Caki2 (cell line): ENCODE measurements around the gene AGGF1. TPM values are rescaled to one million over a fixed set of nuclear protein-coding genes. Genes with fewer than 3 reads are reported as not detected.

ENCODE experiments used
- DNase-seq: peaks from one replicate; pipeline ENCODE4 v3.0.0-alpha.2; 2015; ENCODE audit warnings: low read depth
- in situ Hi-C: cut with HindIII; loops from 2 replicates; pipeline ENCODE4 v1.10.0; 2016; ENCODE audit warnings: low sequenced_read_pairs, low pct_unique_long_range_greater_than_20kb, mixed read lengths
- total RNA-seq: library from RNA; depleted of rRNA; stranded (reverse); fragments of >200 nt; shearing (Covaris generic); gene quantifications from 2 replicates; pipeline ENCODE4 v1.2.3, GENCODE V29; 2014; ENCODE audit warnings: low replicate concordance

The AGGF1 gene
- total RNA-seq, 1 experiment from 2014 or later, result 18.3 TPM

DNA sequence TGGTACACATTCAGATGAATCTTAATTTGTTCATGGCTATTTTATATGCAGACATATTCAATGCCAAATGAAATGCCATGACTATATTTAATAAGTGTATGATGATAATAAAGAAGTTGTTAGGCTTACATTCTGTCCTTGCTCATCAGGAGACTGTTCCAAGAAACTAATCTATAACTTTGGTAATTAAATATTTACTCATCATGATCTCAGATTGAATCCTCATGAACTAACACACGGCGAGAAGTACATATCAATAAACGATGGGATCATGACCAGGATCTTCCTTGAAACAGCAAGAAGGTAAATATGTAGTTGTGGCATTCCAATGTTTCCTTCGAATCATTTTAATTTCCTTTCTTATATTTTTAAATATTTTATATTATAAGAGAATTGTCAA lies 12.5 kb upstream of the AGGF1 start:
- in situ Hi-C loops, result no loop called here
- no peak for DNase-seq

DNA sequence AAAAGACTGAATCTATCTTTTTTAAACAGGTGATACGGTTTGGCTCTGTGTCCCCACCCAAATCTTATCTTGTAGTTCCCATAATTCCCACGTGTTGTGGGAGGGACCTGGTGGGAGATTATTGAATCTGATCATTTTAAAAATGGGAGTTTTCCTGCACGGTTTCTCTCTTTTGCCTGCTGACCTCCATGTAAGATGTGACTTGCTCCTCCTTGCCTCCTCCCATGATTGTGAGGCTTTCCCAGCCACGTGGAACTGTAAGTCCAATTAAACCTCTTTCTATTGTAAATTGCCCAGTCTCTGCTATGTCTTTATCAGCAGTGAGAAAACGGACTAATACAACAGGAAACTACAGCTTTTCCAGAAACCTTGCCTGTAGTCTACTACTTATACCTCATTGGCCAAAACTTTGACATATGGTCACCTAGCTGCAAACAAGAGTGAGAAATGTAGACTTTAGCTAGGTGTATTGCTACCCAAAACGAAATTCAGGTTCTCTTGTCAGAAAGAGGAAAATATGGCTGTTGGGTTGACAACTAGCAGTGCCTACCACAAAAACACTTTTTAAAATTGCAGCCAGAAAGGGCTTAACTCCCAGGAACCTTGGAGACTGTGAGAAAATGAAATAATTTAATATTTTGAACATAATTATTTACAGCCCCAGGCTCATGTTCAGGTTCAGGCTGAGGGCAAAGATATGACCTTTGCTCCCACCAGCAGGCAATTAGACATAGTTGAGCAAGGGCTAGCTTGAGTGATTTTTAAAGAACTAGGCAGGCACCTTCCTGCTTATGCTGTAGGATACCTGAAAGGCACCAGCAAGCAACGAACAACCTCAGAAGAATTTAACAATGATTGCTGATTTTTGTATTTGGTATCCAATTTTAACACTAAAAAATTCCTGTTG lies 7.4 kb upstream of the AGGF1 start:
- in situ Hi-C loops, result no loop called here
- DNase-seq, result no peak

DNA sequence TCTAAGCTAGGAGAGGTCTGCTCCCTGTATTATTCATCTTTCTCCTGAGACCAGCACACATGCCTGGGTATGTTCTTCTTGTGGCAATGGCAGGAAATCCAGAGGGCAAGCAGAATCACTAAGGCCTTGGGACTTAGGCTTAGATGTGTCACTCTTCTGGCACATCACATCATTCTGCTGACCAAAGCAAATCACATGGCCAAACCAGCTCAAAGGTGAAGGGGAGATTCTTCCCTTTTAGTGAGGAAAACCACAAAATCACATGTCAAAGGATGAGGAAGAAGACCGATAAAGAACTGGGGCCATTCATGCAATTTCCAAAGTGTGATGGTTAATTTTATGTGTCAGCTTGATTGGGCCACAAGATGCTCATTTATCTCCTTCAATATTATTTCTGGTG lies 5.7 kb upstream of the AGGF1 start:
- no peak for DNase-seq
- in situ Hi-C loops, result no loop called here

DNA sequence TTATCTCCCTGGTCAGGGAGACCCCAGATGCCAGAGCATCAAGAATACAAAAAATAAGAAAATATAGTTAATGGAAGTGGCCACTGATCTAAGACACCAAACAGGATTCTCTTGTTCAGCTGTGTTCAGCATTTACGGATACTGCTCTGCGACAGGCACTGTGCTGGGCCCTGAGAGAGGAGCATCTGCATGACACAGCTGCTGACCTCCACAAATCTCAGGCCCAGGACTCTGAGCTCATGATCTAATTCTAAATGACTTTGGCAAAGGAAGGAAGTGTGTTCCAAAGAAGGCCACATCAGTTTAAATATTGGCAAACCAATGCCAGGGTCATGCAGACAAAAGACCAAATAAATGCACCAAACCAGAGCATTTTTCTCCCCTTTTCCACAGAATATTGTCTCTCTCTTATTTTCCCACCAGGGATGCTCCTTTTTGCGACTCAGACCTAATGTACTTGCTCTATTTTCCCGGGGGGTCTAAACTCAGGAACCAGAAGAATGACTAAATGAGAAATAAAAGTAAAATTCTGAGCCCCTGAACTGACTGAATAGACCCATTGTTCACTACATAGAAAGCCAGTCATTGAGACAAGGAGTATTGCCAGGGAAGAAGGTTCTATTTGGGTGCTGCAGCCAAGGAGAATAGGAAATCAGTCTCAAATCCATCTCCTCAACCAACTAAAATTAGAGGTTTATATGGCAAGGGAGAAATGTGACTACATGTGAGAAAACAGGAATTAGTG lies 1.4 kb upstream of the AGGF1 start:
- DNase-seq, result no peak
- in situ Hi-C loops, result no loop called here

DNA sequence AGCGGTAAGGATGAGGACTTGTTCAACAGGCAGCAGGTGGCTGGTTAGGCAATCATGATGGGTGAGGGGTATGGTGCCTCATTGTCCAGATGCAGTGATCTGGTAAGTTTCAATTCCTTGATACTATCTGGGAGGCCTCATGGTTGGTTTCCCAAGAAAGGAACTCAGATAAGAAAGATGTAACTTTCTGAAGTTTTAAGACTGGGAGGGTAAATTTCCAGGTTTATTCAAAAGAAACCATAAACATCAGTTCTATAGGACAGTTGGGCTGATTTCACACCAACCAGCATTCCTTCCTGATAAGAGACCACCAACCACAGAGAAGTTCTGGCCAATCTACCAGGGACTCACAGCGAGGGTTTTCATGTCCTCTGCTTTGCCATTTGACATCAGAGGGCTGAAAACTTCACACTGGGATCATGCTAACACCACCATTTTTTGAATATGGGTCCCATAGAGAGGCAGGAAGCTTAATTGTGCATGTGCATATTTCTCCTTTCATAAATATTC lies 773 bp upstream of the AGGF1 start:
- in situ Hi-C loops, result no loop called here
- peak; percentile 9 for DNase-seq

DNA sequence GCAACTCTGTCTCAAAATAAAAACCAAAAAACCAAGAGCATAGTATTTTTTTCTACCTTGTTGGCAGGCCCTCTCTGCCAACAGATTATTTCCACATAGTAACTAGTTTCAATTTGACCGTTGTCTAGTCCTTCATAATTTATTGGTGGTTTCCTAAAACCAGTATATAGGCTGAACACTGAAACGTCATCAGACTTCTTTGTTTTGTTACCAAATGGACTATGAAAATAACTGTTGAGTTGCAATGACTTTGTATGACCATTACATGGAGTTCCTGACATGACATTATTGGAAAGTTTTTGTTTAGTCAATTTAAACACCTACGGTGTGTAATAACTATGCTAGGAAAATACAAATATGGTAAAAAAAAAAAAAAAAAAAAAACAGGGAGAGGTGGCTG lies 1.7 kb downstream of the AGGF1 start:
- in situ Hi-C loops, result no loop called here
- peak; percentile 1 for DNase-seq

DNA sequence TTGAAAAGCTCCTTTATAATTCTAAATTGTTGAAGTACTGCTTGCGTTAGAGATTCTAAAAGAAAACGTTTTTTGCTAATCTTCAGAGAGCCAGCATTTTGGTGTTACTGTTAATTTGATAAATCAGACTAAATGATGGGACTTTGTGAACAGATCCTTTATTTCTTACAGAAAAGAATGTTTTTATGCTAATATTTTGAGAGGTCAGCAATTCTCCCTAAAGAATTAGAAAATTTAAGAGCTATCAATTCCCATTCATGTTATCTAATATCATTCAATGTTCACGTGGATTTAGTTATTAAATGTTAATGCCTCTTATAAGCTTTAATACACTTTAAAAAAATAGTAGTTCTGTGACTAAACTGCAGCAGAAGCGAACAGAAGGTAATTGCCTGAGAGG lies 2.4 kb downstream of the AGGF1 start:
- no peak for DNase-seq
- in situ Hi-C loops, result no loop called here

DNA sequence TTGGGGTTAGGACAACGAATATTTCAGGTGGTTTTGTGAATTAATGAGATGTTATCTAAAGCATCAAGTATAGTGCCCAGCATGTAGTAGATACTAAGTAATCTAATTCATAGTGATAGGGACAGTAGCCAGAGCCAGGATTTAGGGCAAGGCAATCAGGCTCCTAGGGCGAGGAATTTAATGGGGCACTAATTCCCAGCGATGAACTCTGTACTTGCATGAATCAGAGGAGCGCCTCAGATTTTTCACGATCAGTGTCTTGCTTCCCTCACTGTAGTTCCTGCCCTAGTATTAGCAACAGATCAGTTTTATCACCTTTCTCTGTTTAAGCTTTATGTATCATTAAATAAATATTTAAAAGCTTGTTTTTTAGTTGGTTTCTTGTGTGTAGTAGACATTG lies 3.1 kb downstream of the AGGF1 start:
- no peak for DNase-seq
- in situ Hi-C loops, result no loop called here

DNA sequence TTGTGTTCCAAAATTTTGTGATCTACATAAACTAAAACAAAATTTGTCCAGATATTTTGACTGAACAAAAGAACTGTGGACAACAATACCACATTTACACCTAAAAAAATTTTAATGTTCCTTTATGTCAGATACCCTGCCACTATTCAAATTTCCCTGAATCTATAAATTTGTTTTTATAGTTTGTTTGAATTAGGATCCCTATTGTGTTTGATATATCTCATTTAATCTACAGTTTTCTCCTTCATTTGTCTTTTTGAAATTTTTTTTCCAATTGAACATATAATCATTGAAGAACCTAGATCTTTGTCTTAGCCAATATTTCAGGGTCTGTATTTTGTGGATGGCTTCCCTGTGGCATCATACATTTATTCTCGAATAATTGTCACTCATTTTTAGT lies 5.7 kb downstream of the AGGF1 start:
- in situ Hi-C loops, result no loop called here
- DNase-seq, result no peak

DNA sequence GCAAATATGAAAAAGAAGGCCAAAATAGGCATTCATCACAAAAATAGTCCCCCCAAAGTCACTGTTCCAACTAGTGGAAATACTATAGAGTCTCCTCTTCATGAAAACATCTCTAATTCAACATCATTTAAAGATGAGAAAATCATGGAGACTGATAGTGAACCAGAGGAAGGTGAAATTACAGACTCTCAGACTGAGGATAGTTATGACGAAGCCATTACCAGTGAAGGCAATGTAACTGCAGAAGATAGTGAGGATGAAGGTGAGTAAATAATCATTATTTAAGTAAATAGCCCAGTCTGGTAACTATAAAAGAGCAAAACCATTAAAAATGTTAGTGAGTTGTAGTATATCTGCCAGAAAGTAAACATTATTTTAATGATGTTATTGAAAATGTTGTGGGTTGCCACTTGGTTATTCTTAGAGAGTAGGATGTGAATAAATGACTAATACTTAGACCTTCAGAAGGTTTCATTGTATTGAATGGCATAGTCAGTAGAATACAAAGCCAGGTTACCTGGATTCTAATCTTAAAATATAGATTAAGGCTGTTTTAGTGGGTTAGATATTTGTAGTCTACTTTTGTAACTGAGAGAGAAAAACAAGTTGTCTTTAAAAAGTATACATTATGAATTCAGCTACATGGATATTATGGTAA lies 16.3 kb downstream of the AGGF1 start:
- in situ Hi-C loops, result no loop called here

DNA sequence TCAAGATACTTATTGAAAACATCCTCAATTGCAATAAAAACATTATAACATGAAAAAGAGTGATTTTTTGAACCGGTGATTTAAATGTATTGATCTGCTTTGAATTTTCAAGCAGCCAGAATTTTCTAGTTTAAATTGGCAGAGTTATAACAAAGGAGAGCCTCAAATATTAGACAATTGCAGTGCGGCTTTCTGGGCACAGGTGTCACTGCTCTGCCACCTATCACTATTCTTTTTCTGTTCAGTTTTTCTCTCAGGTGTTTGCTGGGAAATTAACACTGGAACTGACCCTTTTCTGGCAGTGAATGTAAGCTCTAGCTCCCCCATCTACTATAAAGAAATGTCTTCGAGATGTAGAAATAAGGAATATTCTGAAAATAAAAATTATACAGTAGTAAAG lies 33.8 kb downstream of the AGGF1 start:
- in situ Hi-C loops, result no loop called here
- no peak for DNase-seq

More for the DNA sequence above, 16.3 kb downstream of the AGGF1 start:
- DNase-seq, result no peak

DNA sequence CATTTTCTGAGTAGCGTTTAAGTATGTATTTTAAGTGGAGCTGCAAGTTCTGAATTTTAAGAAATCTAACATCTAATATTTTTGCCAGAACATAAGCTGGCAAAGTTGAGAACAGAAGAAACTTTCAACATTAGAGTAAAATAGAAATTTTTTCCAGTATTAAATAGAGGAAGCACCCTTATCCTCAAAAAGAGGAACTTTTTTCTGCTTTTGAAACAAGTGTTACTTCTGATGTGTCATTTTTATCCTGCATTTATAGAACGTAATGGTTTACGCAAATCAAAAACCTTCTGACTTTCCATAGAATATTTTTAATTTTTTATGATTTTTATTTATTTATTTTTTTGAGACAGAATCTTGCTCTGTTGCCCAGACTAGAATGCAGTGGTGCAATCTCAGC lies 35.1 kb downstream of the AGGF1 start:
- no peak for DNase-seq
- in situ Hi-C loops, result no loop called here

DNA sequence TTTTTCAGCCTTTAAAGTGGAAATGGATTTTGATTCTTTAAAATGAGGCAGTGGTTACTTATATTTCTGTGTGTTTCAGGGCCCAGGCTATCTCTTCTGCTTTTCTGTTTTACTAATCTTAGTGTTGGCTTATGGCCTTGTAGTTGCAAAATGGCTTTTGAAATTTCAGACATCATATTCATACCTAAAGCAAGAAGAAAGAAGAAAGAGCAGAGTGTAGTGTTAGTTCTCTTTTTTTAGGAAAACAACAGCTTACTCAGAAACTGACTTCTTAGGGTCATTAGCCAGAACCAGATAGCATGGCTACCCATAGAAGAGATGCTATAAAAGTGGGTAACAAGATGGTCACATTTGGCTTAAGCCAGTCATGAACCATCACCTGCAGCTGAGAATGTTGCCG lies 36.0 kb downstream of the AGGF1 start:
- DNase-seq, result no peak
- in situ Hi-C loops, result no loop called here

DNA sequence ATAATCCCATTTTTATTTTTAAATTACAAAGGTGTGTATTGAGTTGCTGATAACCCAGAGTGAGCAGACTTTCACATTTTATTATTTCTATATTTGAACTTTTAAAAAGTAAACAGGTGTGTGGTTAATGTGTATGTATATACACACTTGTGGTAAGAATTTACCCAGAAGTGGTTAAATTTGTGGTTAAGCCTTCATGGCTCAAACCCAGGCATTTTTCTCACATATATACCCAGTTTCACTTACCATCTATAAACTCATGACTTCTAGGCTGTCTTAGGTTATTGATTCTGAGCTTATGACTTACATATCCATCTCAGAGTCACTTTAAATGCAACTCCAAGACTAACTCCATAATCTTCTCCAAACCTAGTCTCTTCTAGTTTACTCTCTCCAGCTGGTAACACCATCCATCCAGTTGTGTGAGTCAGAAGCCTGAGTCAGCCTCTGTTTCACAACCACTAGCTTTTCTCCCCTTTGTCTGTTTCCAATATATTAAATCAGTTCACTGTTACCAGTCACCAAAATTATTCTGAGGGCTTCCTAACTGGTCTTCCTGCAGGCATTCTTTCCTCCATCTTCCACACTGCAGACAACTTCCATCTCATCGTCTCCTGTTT lies 36.7 kb downstream of the AGGF1 start:
- no peak for DNase-seq
- in situ Hi-C loops, result no loop called here

DNA sequence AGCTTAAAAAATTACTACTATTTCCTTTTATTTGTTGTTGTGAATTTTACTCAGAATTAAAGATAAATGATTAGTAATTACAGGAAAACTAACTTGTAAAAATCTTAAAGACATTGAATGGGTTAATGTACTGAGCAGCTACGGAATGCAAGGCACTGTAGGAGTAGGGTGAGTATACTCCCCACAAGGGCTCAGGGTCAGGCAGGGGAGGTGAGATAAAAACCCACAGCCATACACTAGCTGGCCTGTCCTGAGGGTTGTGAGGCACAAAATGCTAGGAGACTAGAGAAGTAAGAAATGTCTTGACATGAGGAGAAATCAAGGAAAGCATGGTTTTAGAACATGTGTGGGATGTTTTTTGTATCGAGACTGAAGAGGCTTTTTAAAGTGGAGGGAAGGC lies 43.5 kb downstream of the AGGF1 start:
- in situ Hi-C loops, result no loop called here
- DNase-seq, result no peak

DNA sequence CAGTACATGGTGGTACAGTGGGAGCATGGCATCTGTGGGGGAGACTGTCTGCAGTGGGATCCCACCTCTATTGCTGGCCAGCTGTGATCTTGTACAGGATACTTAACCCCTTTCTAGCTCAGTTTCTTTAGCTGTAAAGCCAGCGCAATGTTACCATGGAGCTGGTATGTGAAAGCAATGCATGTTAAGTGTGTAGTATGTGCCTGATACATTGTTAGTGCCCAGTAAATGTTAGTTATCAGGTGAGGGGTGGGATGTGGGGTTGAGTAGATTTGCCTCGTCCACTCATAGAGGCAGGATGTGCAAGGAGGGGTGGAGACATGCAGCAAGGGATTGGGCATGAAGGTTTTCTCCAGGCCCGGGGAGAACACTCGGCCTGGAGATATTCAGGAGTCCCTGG lies 44.5 kb downstream of the AGGF1 start:
- DNase-seq, result no peak
- in situ Hi-C loops, result no loop called here

DNA sequence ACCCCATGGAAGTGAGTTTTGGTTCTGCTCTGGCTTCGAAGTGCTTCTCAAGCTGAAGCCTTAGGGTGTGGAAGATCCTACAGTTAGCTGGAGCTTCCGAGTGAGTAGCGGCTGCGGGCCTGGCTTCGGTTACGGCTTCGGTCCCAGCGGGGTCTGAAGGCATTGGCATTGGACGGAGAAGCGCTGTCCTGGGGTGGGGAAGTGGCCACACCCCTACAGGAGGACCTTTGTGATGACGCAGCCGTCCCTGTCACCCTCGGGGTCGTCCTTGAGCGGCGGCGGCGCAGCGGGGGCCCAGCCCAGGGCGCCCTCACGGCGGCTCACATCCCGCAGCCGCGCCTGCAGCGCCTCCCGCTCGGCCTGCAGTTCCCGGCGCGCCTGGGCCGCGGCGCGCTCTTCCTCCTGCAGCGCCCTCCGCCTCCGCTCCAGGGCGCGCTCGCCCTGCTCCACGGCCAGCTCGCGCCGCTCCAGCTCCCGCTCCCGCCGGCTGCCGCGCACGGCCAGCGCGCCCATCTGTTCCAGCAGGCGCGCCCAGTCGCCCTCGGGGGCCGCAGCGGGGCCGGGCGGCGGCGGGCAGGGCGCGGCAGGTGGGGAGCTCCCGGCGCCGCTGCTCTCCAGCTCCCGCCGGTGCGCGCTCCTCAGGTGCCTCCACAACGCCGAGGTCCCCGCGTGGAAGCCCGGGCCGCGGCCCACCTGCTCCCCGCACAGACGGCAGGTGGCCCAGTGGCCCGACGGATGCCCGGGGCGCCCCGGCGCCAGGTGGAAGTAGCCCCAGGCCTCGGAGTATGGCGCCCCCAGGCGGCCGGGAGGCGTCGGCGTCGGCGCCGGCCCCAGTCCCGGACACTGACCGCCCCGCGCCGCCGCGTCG lies 47.0 kb downstream of the AGGF1 start:
- no peak for DNase-seq
- in situ Hi-C loops, result no loop called here

DNA sequence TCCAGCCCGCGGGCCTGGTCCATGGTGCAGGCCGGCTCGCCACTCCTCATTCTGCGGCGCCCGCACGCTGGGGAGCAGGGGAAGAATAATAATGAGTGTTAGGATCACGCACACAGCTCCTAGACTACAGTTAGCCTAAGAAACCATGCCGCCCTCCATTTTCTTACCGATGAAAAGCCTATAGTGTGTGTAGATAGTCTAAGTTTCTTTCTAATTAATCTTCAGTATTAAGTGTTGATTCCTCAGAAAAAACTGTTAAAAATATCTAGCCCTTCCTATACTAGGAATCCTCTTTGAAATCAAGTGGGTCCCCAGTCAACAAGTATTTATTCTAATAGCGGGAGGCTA lies 47.6 kb downstream of the AGGF1 start:
- no peak for DNase-seq
- in situ Hi-C loops, result no loop called here
